ENCODE data around the gene POLA1. TPM values are rescaled to one million over a fixed set of nuclear protein-coding genes. Genes with fewer than 3 reads are reported as not detected.
"Not testable (repeated sequence)": the region's sequence is repeated elsewhere in the genome, so short reads cannot be mapped to it uniquely, and the experiment has no call there.

The POLA1 gene
- polyA plus RNA-seq, 1 experiment = 2.2 TPM

GRCh38 chrX:24648495-24648894 lies 45.2 kb upstream of the POLA1 start:
- POLR2A ChIA-PET = no interaction called here
- DNase-seq (ENCODE audit: low read depth, low spot score) = no peak
- H3K27ac ChIP-seq (ENCODE audit: low read depth, low read length) = no peak overlapping the region
- no peaks in the 10 kb centered on the region for H3K27me3 ChIP-seq (ENCODE audit: control insufficient read depth, insufficient read depth, low read length)
- no peaks in the 10 kb centered on the region for H3K9me3 ChIP-seq (ENCODE audit: control insufficient read depth, insufficient read depth, low read length)
- CTCF ChIA-PET = interaction anchor here (0.6 kb wide), 1 partner anchor 278 kb away, joined by 5 read pairs; no protein-coding TSS in a partner anchor
- no peak overlapping the region for H3K4me3 ChIP-seq (ENCODE audit: low read depth, low read length)
- no peak for TF ChIP-seq CTCF (IDR thresholded peaks at IDR 0.05; ENCODE audit: low read depth, low read length)

- TF ChIP-seq CTCF (IDR thresholded peaks at IDR 0.05; ENCODE audit: low read depth, low read length) = no peak
- no peak overlapping the region for H3K4me3 ChIP-seq (ENCODE audit: low read depth, low read length)
- CTCF ChIA-PET = no interaction called here
- no peaks in the 10 kb centered on the region for H3K27me3 ChIP-seq (ENCODE audit: control insufficient read depth, insufficient read depth, low read length)
- POLR2A ChIA-PET = no interaction called here
- DNase-seq (ENCODE audit: low read depth, low spot score) = no peak
- H3K27ac ChIP-seq (ENCODE audit: low read depth, low read length) = no peak overlapping the region
- H3K9me3 ChIP-seq (ENCODE audit: control insufficient read depth, insufficient read depth, low read length) = no peaks in the 10 kb centered on the region
These were observed 41.9 kb upstream of the POLA1 start for GRCh38 chrX:24651783-24652182.

GRCh38 chrX:24655679-24656078 lies 38.0 kb upstream of the POLA1 start:
- H3K4me3 ChIP-seq (ENCODE audit: low read depth, low read length); DNase-seq (ENCODE audit: low read depth, low spot score); H3K27me3 ChIP-seq (ENCODE audit: control insufficient read depth, insufficient read depth, low read length); H3K27ac ChIP-seq (ENCODE audit: low read depth, low read length); H3K9me3 ChIP-seq (ENCODE audit: control insufficient read depth, insufficient read depth, low read length); POLR2A ChIA-PET: not testable (repeated sequence)
- CTCF ChIA-PET = interaction anchor here (0.6 kb wide), 2 partner anchors 267 to 288 kb away, joined by 4 to 7 read pairs; no protein-coding TSS in a partner anchor

- POLR2A ChIA-PET = no interaction called here
- CTCF ChIA-PET = no interaction called here
- H3K27ac ChIP-seq (ENCODE audit: low read depth, low read length) = no peak overlapping the region
- H3K27me3 ChIP-seq (ENCODE audit: control insufficient read depth, insufficient read depth, low read length) = no peaks in the 10 kb centered on the region
- TF ChIP-seq CTCF (IDR thresholded peaks at IDR 0.05; ENCODE audit: low read depth, low read length) = no peak
- no peak overlapping the region for H3K4me3 ChIP-seq (ENCODE audit: low read depth, low read length)
- no peak for DNase-seq (ENCODE audit: low read depth, low spot score)
- H3K9me3 ChIP-seq (ENCODE audit: control insufficient read depth, insufficient read depth, low read length) = no peaks in the 10 kb centered on the region
These were observed 35.9 kb upstream of the POLA1 start for GRCh38 chrX:24657671-24658386.

GRCh38 chrX:24658421-24658820 lies 35.3 kb upstream of the POLA1 start:
- no peak overlapping the region for H3K27ac ChIP-seq (ENCODE audit: low read depth, low read length)
- no peak for TF ChIP-seq CTCF (IDR thresholded peaks at IDR 0.05; ENCODE audit: low read depth, low read length)
- H3K4me3 ChIP-seq (ENCODE audit: low read depth, low read length) = no peak overlapping the region
- CTCF ChIA-PET = no interaction called here
- POLR2A ChIA-PET = no interaction called here
- no peak for DNase-seq (ENCODE audit: low read depth, low spot score)
- H3K27me3 ChIP-seq (ENCODE audit: control insufficient read depth, insufficient read depth, low read length) = no peaks in the 10 kb centered on the region
- no peaks in the 10 kb centered on the region for H3K9me3 ChIP-seq (ENCODE audit: control insufficient read depth, insufficient read depth, low read length)

Data from AG04450 (cell line).